ENCODE data around the gene ALPL. TPM values are rescaled to one million over a fixed set of nuclear protein-coding genes. Genes with fewer than 3 reads are reported as not detected.
A peak's percentile ranks its signal among the peaks of the same experiment; 100 is the strongest.

ALPL gene
- total and polyA plus RNA-seq, 9 of the 15 experiments (the other 6 are each of a cell fraction or from before 2014, with no cell fraction given): 0.04 to 0.38 (median 0.18) TPM; not detected in 4

- 0 out of 2 replicates have a peak, but pooled peaks have one; percentile 56 for TF ChIP-seq MGA (IDR thresholded peaks at IDR 0.05)
- TF ChIP-seq NUFIP1 (IDR thresholded peaks at IDR 0.05; ENCODE audit: partially characterized antibody): no peak
- peak in 1 of 3 experiments; percentile 9 for TF ChIP-seq YY1 (IDR thresholded peaks at IDR 0.05; ENCODE audit: borderline replicate concordance in 1 of 3, control insufficient read depth in 1 of 3, extremely low read depth in 1 of 3, insufficient read depth in 3 of 3, insufficient read length in 1 of 3, insufficient replicate concordance in 2 of 3, low read depth in 1 of 3, low read length in 2 of 3)
- TF ChIP-seq MAFG (tag; conservative IDR thresholded peaks at IDR 0.05): no peak
- TF ChIP-seq RBM25 (IDR thresholded peaks at IDR 0.05; ENCODE audit: low read depth, low read length, severe bottlenecking): no peak
- no peak for TF ChIP-seq IFI16 (CRISPR knock-in tag; IDR thresholded peaks at IDR 0.05)
- TF ChIP-seq, protein P1, sequence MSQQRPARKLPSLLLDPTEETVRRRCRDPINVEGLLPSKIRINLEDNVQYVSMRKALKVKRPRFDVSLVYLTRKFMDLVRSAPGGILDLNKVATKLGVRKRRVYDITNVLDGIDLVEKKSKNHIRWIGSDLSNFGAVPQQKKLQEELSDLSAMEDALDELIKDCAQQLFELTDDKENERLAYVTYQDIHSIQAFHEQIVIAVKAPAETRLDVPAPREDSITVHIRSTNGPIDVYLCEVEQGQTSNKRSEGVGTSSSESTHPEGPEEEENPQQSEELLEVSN (IDR thresholded peaks at IDR 0.05; ENCODE audit: borderline replicate concordance in 1 of 2, extremely low read depth in 1 of 2, insufficient read depth in 1 of 2, insufficient read length in 1 of 2, low read depth in 1 of 2, low read length in 1 of 2, poor library complexity in 1 of 2, severe bottlenecking in 1 of 2): peak in 1 of 2 experiments; percentile 41
- peak; percentile 96 for TF ChIP-seq SPI1 (IDR thresholded peaks at IDR 0.05; ENCODE audit: borderline replicate concordance, low read depth, low read length)
- no peak for TF ChIP-seq POLR3A (IDR thresholded peaks at IDR 0.05; ENCODE audit: borderline replicate concordance, extremely low read depth, insufficient read depth, insufficient read length)
- no peak for TF ChIP-seq XRCC4 (IDR thresholded peaks at IDR 0.05; ENCODE audit: extremely low read depth, insufficient read depth, insufficient read length)
- TF ChIP-seq LEF1 (IDR thresholded peaks at IDR 0.05): no peak
- TF ChIP-seq, protein P2, sequence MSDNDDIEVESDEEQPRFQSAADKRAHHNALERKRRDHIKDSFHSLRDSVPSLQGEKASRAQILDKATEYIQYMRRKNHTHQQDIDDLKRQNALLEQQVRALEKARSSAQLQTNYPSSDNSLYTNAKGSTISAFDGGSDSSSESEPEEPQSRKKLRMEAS (CRISPR knock-in tag; IDR thresholded peaks at IDR 0.05): peak; percentile 83
- TF ChIP-seq ESRRB (CRISPR knock-in tag; IDR thresholded peaks at IDR 0.05; ENCODE audit: borderline replicate concordance): no peak
- no peak for TF ChIP-seq XRCC3 (IDR thresholded peaks at IDR 0.05)
- TF ChIP-seq ZNF324 (CRISPR knock-in tag; IDR thresholded peaks at IDR 0.05): no peak
Observed at GRCh38 chr1:21616372-21616771, 107.1 kb downstream of the ALPL start (continued).
